Measurements from ENCODE around the gene RAB40C.

GRCh38 chr16:677316-678190 is 87.7 kb downstream of the RAB40C start:
- TF ChIP-seq CTCF (IDR thresholded peaks at IDR 0.05) (no peak), POLR2A (IDR thresholded peaks at IDR 0.05) (no peak)
